Measurements from ENCODE around the gene GTF3C2.
"Not testable (repeated sequence)": the region's sequence is repeated elsewhere in the genome, so short reads cannot be mapped to it uniquely, and the experiment has no call there.

The GTF3C2 gene

DNA sequence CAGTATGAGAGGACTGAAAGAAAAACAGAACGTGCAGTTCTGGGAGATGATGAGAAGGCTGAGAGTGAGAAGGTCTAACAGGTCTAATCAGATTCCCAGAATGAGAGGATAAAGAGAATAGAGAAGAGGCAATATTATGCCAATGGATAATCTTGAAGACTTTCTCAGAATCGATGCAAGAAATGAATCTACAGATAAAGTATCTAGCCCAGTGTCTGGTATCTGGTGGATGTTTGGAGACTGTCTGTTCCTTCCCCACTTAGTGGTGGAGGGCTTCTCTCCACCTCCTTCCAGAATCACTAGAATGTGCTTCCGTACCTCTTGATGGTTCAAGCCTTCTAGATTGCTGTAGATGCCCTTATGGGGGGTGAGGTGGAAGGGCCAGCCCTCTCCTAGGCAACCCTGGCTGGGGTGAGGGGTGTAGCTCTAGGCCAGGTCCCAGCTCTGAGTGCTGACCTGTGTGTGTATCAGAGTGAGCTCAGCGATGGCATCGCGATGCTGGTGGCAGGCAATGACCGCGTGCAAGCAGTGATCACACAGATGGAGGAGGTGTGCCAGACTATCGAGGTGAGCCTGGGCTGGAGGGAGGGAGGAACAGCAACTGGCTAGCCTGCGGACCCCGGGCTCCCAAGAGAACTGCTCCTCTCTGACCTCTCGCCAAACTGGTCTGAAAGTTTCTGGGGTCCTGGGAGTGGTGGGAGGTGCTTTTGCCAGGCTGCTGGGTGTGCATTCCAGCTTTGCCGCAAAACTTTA is 51.9 kb downstream of the GTF3C2 start:
- DNase-seq (ENCODE audit: low read depth) = no peak
- TF ChIP-seq, protein P1, sequence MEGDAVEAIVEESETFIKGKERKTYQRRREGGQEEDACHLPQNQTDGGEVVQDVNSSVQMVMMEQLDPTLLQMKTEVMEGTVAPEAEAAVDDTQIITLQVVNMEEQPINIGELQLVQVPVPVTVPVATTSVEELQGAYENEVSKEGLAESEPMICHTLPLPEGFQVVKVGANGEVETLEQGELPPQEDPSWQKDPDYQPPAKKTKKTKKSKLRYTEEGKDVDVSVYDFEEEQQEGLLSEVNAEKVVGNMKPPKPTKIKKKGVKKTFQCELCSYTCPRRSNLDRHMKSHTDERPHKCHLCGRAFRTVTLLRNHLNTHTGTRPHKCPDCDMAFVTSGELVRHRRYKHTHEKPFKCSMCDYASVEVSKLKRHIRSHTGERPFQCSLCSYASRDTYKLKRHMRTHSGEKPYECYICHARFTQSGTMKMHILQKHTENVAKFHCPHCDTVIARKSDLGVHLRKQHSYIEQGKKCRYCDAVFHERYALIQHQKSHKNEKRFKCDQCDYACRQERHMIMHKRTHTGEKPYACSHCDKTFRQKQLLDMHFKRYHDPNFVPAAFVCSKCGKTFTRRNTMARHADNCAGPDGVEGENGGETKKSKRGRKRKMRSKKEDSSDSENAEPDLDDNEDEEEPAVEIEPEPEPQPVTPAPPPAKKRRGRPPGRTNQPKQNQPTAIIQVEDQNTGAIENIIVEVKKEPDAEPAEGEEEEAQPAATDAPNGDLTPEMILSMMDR (conservative IDR thresholded peaks at IDR 0.05; ENCODE audit: low read length) = no peak
- H3K4me3 ChIP-seq (ENCODE audit: low read length) = no peak overlapping the region

DNA sequence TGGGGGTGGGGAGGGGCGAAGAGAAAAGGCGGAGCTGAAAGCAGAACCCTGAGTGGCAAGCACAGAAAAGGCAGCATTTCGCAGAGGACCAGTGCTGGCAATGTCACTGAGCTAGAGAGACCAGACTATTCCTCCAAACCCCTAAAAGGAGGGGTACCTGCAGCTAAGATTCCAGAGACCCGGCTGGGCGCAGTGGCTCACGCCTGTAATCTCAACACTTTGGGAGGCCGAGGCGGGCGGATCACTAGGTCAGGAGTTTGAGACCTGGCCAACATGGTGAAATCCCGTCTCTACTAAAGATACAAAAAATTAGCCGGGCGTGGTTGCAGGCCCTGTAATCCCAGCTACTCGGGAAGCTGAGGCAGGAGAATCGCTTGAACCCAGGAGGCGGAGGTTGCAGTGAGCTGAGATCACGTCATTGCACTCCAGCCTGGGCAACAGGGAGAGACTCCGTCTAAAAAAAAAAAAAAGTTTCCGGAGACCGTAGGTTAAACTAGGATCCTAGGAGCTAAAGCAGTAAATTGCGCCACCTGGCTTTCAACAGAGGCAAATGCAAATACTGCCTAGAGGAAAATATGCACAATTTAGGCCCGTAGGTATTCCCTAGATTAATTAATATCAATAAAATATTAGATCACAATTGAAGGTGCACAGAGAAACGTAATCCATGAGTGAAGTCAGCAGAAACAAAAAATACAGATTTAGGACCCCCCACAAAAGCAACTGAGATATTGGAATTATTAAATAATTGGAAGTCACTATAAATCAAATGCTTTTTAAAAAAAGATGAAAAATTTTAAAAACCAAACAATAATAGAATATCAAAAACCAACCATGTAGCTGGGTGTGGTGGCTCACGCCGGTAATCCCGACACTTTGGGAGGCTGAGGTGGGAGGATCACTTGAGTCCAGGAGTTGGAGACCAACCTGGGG is 53.2 kb downstream of the GTF3C2 start:
- peak; percentile 73 for DNase-seq (ENCODE audit: low read depth)
- TF ChIP-seq, protein P1 (conservative IDR thresholded peaks at IDR 0.05; ENCODE audit: low read length) = peak; percentile 88
- H3K4me3 ChIP-seq (ENCODE audit: low read length) = no peak overlapping the region

DNA sequence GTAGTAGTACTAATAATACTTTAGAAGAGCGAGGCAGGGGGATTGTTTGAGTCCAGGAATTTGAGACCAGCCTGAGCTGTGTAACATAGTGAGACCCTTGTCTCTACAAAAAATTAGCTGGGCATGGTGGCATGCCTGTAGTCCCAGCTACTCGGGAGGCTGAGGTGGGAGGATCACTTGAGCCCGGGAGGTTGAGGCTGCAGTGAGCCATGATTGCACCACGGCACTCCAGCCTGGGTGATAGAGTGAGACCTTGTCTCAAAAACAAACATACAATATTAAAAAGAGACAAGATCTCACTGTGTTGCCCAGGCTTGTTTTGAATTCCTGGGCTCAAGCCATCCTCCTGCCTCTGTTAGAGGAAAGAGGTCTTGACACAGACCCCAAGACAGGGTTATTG is 56.0 kb downstream of the GTF3C2 start:
- H3K4me3 ChIP-seq (ENCODE audit: low read length); DNase-seq (ENCODE audit: low read depth): not testable (repeated sequence)

DNA sequence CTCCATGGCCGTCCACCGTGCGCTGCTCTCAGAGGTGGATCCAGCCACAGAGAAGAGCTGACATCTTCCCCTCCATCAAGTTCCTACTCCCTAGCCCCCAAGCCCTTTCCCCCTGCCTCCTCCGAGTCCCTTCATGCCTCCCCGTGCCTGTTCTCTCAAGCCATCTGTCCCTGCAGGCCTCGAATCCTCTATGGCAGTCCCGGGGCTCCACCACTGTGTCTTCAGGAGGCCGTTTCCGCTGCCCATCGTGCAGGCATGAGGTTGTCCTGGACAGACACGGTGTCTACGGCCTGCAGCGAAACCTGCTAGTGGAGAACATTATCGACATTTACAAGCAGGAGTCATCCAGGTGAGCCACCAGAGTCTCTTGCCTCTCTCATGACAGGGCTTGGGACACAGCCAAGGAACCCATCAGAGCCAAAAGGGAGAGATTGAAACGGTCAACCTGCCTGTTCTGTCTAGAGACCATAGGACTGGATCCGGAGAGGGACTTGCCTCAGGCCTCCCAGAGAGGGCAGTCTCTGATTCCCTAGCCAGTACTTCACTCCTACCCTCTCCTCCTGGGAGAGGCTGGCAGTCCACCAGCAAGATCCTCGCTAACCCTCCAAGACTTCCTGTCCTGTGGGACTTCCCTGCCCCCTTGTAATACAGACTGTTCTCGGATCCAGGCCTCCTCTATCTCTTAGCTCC is 58.0 kb downstream of the GTF3C2 start:
- DNase-seq (ENCODE audit: low read depth) = no peak
- TF ChIP-seq, protein P1 (conservative IDR thresholded peaks at IDR 0.05; ENCODE audit: low read length) = no peak
- H3K4me3 ChIP-seq (ENCODE audit: low read length) = no peak overlapping the region

DNA sequence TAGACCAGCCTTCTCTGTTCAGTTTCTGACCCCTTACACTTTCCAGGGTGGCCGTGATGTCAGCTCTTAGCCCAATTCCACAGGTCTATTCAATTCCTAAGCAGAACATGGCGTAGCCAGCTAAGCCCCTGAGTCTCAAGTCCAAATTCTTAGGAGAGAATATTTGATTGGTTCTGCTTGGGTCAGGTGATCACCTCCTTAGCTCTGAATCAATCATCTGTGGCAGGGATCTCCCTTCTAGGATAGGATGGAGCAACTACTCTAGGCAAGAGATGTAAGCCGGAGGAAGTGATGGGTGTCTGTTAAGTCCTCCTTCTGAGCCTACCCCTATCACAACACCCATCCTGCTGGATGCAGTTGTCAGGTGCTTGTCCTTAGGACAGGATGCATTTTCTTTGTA is 59.4 kb downstream of the GTF3C2 start:
- TF ChIP-seq, protein P1 (conservative IDR thresholded peaks at IDR 0.05; ENCODE audit: low read length) = no peak
- DNase-seq (ENCODE audit: low read depth) = no peak
- H3K4me3 ChIP-seq (ENCODE audit: low read length) = no peak overlapping the region

DNA sequence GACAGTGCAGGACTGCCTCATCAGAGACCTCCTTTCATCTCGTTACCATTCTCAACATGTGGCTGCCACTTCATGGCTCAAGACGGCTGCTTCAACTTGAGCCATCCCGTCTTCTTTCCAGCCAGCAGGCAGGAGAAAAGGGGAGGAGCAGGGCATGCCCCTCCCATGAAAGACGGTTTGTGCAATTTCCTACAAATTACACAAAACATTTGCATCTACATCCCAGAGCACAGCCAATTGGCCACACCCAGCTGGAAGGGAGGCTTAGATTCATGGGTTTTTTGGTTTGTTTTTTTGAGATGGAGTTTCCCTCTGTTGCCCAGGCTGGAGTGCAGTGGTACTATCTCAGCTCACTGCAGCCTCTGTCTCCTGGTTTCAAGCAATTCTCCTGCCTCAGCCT is 60.1 kb downstream of the GTF3C2 start:
- peak; percentile 39 for DNase-seq (ENCODE audit: low read depth)
- TF ChIP-seq, protein P1 (conservative IDR thresholded peaks at IDR 0.05; ENCODE audit: low read length) = no peak
- no peak overlapping the region for H3K4me3 ChIP-seq (ENCODE audit: low read length)

DNA sequence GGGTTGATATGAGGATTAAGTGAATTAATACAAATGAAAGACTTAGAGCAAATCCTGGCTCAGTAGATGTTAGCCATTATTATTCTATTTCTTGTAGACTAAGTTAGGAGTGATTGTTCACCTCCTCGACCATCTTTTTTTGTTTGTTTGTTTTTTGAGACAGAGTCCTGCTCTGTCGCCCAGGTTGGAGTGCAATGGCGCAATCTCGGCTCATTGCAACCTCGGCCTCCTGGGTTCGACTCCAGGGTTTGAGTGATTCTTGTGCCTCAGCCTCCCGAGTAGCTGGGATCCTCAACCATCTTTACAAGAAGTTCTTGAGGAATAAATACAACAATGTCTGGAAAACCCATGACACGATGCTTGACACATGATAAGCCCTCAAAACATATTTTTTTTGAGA is 61.6 kb downstream of the GTF3C2 start:
- no peak for DNase-seq (ENCODE audit: low read depth)
- H3K4me3 ChIP-seq (ENCODE audit: low read length) = no peak overlapping the region
- TF ChIP-seq, protein P1 (conservative IDR thresholded peaks at IDR 0.05; ENCODE audit: low read length) = no peak
